ES-I3 (cell line): ENCODE measurements around the gene SBNO1.
A peak's percentile ranks its signal among the peaks of the same experiment; 100 is the strongest.
"Not testable (repeated sequence)": the region's sequence is repeated elsewhere in the genome, so short reads cannot be mapped to it uniquely, and the experiment has no call there.

Source experiments
- H3K36me3 ChIP-seq: 2 replicates; pipeline ENCODE4 v1.6.1; 2013; ENCODE audit warnings: mild to moderate bottlenecking, low read length, control low read depth, moderate library complexity; ENCODE audit not compliant: insufficient read depth
- H3K4me1 ChIP-seq: 2 replicates; pipeline ENCODE4 v1.6.1; 2013; ENCODE audit warnings: mild to moderate bottlenecking, control low read depth, low read length; ENCODE audit not compliant: insufficient read depth
- H3K9ac ChIP-seq: 2 replicates; pipeline ENCODE4 v1.6.1; 2013; ENCODE audit warnings: low read depth, mild to moderate bottlenecking, low read length, moderate library complexity
- H3K9me3 ChIP-seq: 2 replicates; pipeline ENCODE4 v1.6.1; 2013; ENCODE audit warnings: mild to moderate bottlenecking, low read length, moderate library complexity; ENCODE audit not compliant: control insufficient read depth, insufficient read depth

Gene SBNO1

DNA sequence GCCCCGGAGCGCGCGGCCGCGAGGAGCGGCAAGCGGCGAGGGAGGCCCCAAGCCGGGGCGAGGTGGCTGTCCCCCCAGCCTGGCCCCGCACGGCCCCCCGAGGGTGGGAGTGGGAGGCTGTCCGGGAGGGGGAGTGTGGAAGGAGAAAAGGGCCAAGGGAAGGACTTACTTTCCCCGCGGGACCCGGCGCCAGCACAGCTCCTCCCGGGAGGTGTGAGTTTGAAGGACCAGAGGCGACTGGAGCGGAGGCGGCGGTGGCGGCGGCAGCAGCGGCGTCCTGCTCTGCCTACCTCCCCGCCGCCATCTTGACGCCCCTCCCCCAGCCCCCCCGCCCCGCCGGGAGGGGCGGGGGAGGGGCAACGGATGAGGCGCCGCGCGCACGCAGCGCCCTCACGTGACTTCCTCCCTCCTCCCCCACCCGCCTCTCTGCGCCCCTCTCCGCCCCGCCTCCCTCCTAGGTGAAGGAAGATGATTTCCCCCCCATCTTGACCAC, at the start of gene SBNO1:
Gene SBNO1, minus strand, starts transcription at position 316 of the 493 bp plus-strand sequence. CDS start 14,406 bp downstream, outside the sequence.
- peak within 1 kb of the TSS; percentile 75 for H3K9ac ChIP-seq
- no peaks in the 10 kb centered on the region for H3K36me3 ChIP-seq
- H3K4me1 ChIP-seq = peaks cover 5% of the 10 kb centered on the region
- H3K9me3 ChIP-seq = no peaks in the 10 kb centered on the region

GRCh38 chr12:123410041-123410412, 45.4 kb upstream of the SBNO1 start:
- Histone ChIP-seq H3K36me3 (peaks cover 6% of the 10 kb centered on the region), H3K4me1 (no peaks in the 10 kb centered on the region), H3K9me3 (no peaks in the 10 kb centered on the region), H3K9ac (no peak overlapping the region)

DNA sequence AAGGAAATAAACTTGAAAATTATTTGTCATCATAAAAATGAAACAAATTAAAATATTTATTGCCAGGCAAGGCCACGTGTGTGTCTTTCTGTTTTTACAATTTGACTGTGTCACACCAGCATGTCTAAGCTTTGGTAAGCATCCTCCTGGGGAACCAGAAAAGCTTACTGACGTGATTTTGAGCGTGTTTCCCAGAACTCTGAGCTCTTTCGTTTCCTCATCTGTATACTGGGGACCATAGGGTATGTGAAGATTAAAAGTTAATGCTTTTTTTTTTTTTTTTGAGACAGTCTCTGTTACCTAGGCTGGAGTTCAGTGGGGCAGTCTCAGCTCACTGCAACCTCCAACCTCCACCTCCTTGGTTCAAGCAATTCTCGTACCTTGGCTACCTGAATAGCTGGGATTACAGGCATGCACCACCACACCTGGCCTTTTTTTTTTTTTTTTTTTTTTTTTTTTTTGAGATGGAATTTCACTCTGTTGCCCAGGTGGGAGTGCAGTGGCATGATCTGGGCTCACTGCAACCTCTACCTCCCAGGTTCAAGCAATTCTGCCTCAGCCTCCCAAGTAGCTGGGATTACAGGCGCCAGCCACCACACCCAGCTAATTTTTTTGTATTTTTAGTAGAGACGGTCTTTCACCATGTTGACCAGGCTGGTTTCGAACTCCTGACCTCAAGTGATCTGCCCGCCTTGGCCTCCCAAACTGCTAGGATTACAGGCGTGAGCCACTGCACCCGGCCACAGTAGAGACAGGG, 44.8 kb upstream of the SBNO1 start:
- H3K4me1 ChIP-seq, H3K9ac ChIP-seq, H3K9me3 ChIP-seq: not testable (repeated sequence)
- peaks cover 11% of the 10 kb centered on the region for H3K36me3 ChIP-seq

DNA sequence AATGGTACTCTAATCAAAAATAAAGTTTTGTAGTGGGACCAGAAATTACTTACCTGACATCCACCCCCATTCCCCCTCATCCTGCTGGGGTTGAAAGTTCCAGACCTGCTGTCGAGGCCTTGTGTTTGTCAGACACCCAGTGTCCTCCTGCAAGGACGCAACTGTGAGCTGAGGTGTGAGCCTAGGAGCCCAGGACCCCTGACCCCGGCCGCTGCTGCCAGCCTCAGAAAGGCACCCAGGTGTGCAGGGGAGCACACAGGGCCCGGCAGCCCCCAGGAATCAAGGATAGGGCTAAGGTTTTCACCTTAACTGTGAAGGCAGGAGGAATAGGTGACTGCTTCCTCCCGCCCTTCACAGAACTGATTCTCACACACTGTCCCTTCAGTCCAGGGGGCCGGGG, 44.0 kb upstream of the SBNO1 start:
- H3K36me3 ChIP-seq = peaks cover 20% of the 10 kb centered on the region
- not testable (repeated sequence) for H3K4me1 ChIP-seq, H3K9ac ChIP-seq, H3K9me3 ChIP-seq

GRCh38 chr12:123407934-123408333, 43.3 kb upstream of the SBNO1 start:
- not testable (repeated sequence) for H3K4me1 ChIP-seq, H3K9me3 ChIP-seq, H3K9ac ChIP-seq
- H3K36me3 ChIP-seq = peaks cover 23% of the 10 kb centered on the region

DNA sequence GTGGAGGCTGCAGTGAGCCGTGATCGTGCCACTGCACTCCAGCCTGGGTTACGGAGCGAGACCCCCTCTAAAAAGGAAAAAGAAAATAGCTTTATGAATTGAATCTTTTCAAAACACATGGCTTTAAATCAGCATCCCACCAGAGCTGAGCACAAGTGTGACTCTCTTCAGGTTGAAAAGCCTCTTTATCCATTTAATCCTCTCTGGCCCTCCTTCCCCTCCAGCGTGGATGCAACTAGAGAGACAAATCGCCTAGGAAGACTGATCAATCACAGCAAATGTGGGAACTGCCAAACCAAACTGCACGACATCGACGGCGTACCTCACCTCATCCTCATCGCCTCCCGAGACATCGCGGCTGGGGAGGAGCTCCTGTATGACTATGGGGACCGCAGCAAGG, 42.6 kb upstream of the SBNO1 start:
- H3K9me3 ChIP-seq, H3K9ac ChIP-seq, H3K4me1 ChIP-seq: not testable (repeated sequence)
- H3K36me3 ChIP-seq = peaks cover 23% of the 10 kb centered on the region

- Histone ChIP-seq H3K9me3 (no peaks in the 10 kb centered on the region), H3K36me3 (peaks cover 23% of the 10 kb centered on the region), H3K4me1 (no peaks in the 10 kb centered on the region), H3K9ac (no peak overlapping the region)
Measured at GRCh38 chr12:123404581-123404980, 39.9 kb upstream of the SBNO1 start.

DNA sequence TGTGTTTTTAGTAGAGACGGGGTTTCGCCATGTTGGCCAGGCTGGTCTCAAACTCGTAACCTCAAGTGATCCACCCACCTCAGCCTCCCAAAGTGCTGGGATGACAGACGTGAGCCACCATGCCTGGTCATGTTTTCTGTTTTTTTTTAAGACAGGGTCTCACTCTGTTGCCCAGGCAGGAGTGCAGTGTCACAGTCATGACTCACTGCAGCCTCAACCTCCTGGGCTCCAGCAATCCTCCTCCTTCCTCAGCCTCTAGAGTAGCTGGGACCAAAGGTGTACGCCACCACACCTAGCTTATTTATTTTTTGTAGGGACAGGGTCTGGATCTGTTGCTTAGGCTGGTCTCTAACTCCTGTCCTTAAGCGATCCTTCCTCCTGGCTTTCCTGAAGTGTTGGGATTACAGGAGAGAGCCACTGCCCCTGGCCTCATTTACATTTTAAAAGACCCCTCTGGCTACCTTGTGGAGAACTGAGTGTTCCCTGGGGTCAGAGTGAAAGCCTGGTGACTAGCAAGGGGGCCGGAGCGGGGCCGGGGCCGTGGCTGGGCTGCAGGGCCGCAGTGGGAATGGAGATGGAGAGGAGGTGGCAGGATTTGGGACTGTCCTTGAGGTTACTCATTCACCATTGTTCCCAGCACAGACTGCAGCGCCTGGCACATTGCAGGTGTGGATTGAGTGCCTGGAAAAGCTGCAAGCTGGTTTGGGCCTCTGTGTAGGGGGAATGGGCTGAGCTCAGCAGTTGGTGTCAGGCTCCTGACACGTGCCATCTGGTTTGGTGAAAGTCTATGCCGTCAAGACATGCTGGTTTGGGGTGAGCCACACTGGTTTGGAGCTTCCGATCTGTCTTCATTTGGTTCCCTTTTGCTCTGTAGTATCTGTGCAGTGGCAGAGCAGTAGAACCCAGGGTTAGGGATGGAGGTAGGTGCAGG, 37.4 kb upstream of the SBNO1 start:
- Histone ChIP-seq H3K9me3 (no peaks in the 10 kb centered on the region), H3K36me3 (peaks cover 23% of the 10 kb centered on the region), H3K4me1 (no peaks in the 10 kb centered on the region), H3K9ac (no peak overlapping the region)

GRCh38 chr12:123399255-123399617, 34.6 kb upstream of the SBNO1 start:
- H3K9me3 ChIP-seq = no peaks in the 10 kb centered on the region
- H3K36me3 ChIP-seq = peaks cover 10% of the 10 kb centered on the region
- no peak overlapping the region for H3K9ac ChIP-seq
- H3K4me1 ChIP-seq = no peaks in the 10 kb centered on the region

- Histone ChIP-seq H3K4me1 (no peaks in the 10 kb centered on the region), H3K36me3 (peaks cover 4% of the 10 kb centered on the region), H3K9me3 (no peaks in the 10 kb centered on the region), H3K9ac (no peak overlapping the region)
Measured at GRCh38 chr12:123398550-123399254, 34.1 kb upstream of the SBNO1 start.

DNA sequence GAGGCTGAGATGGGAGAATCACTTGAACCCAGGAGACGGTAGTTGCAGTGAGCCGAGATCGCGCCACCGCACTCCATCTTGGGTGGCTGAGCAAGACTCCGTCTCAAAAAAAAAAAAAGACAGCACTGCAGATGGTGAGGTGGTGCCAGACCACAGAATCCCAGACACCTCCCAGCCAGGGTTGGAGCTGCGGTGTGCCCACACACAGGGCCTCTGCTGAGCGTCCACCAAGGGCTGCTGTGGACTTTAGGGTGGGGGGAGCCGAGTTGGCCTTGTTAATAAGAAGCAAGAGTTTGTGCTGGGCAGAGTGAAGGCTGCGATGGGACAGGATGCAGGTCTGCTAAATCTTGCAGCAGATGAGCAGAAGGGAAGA, 33.5 kb upstream of the SBNO1 start:
- Histone ChIP-seq H3K9ac (no peak overlapping the region), H3K9me3 (no peaks in the 10 kb centered on the region), H3K4me1 (no peaks in the 10 kb centered on the region), H3K36me3 (no peaks in the 10 kb centered on the region)

- Histone ChIP-seq H3K4me1 (no peaks in the 10 kb centered on the region), H3K9me3 (no peaks in the 10 kb centered on the region), H3K9ac (no peak overlapping the region), H3K36me3 (no peaks in the 10 kb centered on the region; the same call in 1 of the 2 replicates)
Measured at GRCh38 chr12:123397400-123397799, 32.8 kb upstream of the SBNO1 start.

- Histone ChIP-seq H3K36me3 (peaks cover 3% of the 10 kb centered on the region; the same call in 1 of the 2 replicates), H3K4me1 (no peaks in the 10 kb centered on the region), H3K9me3 (no peaks in the 10 kb centered on the region), H3K9ac (no peak overlapping the region)
Measured at GRCh38 chr12:123396954-123397353, 32.3 kb upstream of the SBNO1 start.

GRCh38 chr12:123396543-123396942, 31.9 kb upstream of the SBNO1 start:
- no peaks in the 10 kb centered on the region for H3K9me3 ChIP-seq
- no peak overlapping the region for H3K9ac ChIP-seq
- peaks cover 7% of the 10 kb centered on the region; the same call in 1 of the 2 replicates for H3K36me3 ChIP-seq

More at GRCh38 chr12:123396543-123396942, 31.9 kb upstream of the SBNO1 start:
- no peaks in the 10 kb centered on the region for H3K4me1 ChIP-seq
